ENCODE data around the gene CASQ1. TPM values are rescaled to one million over a fixed set of nuclear protein-coding genes. Genes with fewer than 3 reads are reported as not detected.

CASQ1 gene
- total and polyA plus RNA-seq, 2 donors (not counting 1 experiment from before 2014, with no cell fraction given) = not detected

DNA sequence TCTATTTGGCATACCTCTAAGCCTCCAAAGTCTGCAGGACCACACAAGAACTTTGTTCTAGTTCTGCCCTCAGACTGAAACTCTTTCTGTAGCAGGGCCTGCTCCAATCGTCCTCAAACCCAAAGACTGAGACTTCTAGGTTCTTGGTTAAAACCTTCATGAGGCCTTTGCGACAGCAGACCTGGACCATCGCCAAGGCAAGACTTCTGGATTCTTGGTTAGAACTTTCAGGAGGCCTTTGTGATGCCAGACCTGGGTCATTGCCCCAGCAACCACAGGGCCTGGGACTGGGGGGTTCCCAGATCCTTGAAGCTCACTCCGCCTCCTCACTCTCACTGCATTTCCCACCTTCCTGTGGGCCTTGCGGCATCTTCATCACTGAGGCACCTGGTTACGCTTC is 39.1 kb upstream of the CASQ1 start, which contains the start of gene ATP1A4:
ATP1A4 (plus strand) TSS at position 301 of the 400 bp plus-strand sequence. CDS start 438 bp downstream, outside the sequence.
- H3K27ac Mint-ChIP-seq = no peak within 1 kb of the TSS
- no peaks in the 10 kb centered on the region for H3K9me3 Mint-ChIP-seq (ENCODE audit: insufficient read depth)
- Histone ChIP-seq H3K27ac (ENCODE audit: low read length in 2 of 2) (no peak within 1 kb of the TSS), H3K27me3 (replicated peaks in 1 of 4; ENCODE audit: control extremely low read depth in 1 of 4, control insufficient read depth in 3 of 4, insufficient read depth in 4 of 4, low read length in 3 of 4) (no peaks in the 10 kb centered on the region), H3K4me1 (ENCODE audit: control insufficient read depth in 2 of 2, insufficient read depth in 2 of 2, low read length in 2 of 2) (no peaks in the 10 kb centered on the region), H3K4me2 (replicated peaks; ENCODE audit: low read depth, low read length, poor library complexity, severe bottlenecking) (no peak within 1 kb of the TSS), H3K4me3 (ENCODE audit: control extremely low read depth in 1 of 5, extremely low read depth in 1 of 5, insufficient read depth in 1 of 5, low read depth in 2 of 5, low read length in 4 of 5) (no peak within 1 kb of the TSS), H4K20me1 (ENCODE audit: control insufficient read depth, insufficient read depth, low read length, poor library complexity, severe bottlenecking) (no peaks in the 10 kb centered on the region), H3K9me3 (ENCODE audit: control extremely low read depth in 1 of 3, control insufficient read depth in 2 of 3, insufficient read depth in 1 of 3, low read length in 2 of 3) (no peaks in the 10 kb centered on the region), H3K9ac (ENCODE audit: low read length) (no peak within 1 kb of the TSS), H3K79me2 (ENCODE audit: control insufficient read depth, insufficient read depth, low read length) (no peaks in the 10 kb centered on the region), H2AFZ (ENCODE audit: insufficient read depth, low read depth, low read length, poor library complexity, severe bottlenecking) (no peak within 1 kb of the TSS), H3K36me3 (replicated peaks in 1 of 2; ENCODE audit: control extremely low read depth in 1 of 2, control insufficient read depth in 1 of 2, extremely low read depth in 1 of 2, insufficient read depth in 2 of 2, low read length in 1 of 2) (no peaks in the 10 kb centered on the region)
- WGBS (ENCODE audit: insufficient coverage) = 98% methylated on average over 6 of the region's 6 CpGs
- H3K4me3 Mint-ChIP-seq = no peak within 1 kb of the TSS
- TF ChIP-seq, protein P1, sequence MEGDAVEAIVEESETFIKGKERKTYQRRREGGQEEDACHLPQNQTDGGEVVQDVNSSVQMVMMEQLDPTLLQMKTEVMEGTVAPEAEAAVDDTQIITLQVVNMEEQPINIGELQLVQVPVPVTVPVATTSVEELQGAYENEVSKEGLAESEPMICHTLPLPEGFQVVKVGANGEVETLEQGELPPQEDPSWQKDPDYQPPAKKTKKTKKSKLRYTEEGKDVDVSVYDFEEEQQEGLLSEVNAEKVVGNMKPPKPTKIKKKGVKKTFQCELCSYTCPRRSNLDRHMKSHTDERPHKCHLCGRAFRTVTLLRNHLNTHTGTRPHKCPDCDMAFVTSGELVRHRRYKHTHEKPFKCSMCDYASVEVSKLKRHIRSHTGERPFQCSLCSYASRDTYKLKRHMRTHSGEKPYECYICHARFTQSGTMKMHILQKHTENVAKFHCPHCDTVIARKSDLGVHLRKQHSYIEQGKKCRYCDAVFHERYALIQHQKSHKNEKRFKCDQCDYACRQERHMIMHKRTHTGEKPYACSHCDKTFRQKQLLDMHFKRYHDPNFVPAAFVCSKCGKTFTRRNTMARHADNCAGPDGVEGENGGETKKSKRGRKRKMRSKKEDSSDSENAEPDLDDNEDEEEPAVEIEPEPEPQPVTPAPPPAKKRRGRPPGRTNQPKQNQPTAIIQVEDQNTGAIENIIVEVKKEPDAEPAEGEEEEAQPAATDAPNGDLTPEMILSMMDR (IDR thresholded peaks at IDR 0.05) = no peak
- no peak for TF ChIP-seq EZH2 (IDR thresholded peaks at IDR 0.05; ENCODE audit: borderline replicate concordance, insufficient read depth, low read depth, low read length, poor library complexity, severe bottlenecking)
- intact Hi-C loops (cut with micrococcal nuclease) = no loop called here
- CTCF ChIA-PET = interaction anchor here (1.0 kb wide), 1 partner anchor 225 kb away, joined by 4 read pairs; no protein-coding TSS in a partner anchor
- POLR2A ChIA-PET = no interaction called here
- peaks cover 10% of the 10 kb centered on the region for H3K27me3 Mint-ChIP-seq
- H3K4me1 Mint-ChIP-seq = no peaks in the 10 kb centered on the region
- no peak for ATAC-seq (ENCODE audit: low read depth)
- DNase-seq = no peak

DNA sequence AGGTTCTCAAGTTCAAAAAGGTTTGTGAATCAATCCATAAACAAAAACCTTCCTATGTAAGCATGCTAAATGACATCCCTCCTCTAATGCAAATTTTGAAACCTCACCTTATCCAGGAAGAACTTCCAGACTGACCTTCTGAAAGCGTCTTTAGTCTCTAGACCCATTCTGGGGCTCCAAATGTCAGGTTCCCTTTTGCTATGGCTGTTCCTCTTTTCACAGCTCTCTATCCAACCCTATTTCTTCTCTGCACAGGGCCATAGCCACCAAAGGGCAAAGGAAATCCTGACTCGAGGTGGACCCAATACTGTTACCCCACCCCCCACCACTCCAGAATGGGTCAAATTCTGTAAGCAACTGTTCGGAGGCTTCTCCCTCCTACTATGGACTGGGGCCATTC is 35.6 kb upstream of the CASQ1 start:
- Mint-ChIP-seq H3K27me3 (peaks cover 15% of the 10 kb centered on the region), H3K27ac (no peak overlapping the region), H3K9me3 (ENCODE audit: insufficient read depth) (no peaks in the 10 kb centered on the region), H3K4me1 (no peaks in the 10 kb centered on the region), H3K4me3 (no peak overlapping the region)
- CTCF ChIA-PET = no interaction called here
- no peaks in the 10 kb centered on the region for H3K4me1 ChIP-seq (ENCODE audit: control insufficient read depth in 2 of 2, insufficient read depth in 2 of 2, low read length in 2 of 2)
- no peaks in the 10 kb centered on the region for H4K20me1 ChIP-seq (ENCODE audit: control insufficient read depth, insufficient read depth, low read length, poor library complexity, severe bottlenecking)
- H3K9me3 ChIP-seq (ENCODE audit: control extremely low read depth in 1 of 3, control insufficient read depth in 2 of 3, insufficient read depth in 1 of 3, low read length in 2 of 3) = no peaks in the 10 kb centered on the region
- H3K4me3 ChIP-seq (ENCODE audit: control extremely low read depth in 1 of 5, extremely low read depth in 1 of 5, insufficient read depth in 1 of 5, low read depth in 2 of 5, low read length in 4 of 5) = no peak overlapping the region
- DNase-seq (no peak), ATAC-seq (ENCODE audit: low read depth) (no peak)
- H3K4me2 ChIP-seq (replicated peaks; ENCODE audit: low read depth, low read length, poor library complexity, severe bottlenecking) = no peak overlapping the region
- H3K9ac ChIP-seq (ENCODE audit: low read length) = no peak overlapping the region
- no peaks in the 10 kb centered on the region for H3K36me3 ChIP-seq (replicated peaks in 1 of 2; ENCODE audit: control extremely low read depth in 1 of 2, control insufficient read depth in 1 of 2, extremely low read depth in 1 of 2, insufficient read depth in 2 of 2, low read length in 1 of 2)
- H3K79me2 ChIP-seq (ENCODE audit: control insufficient read depth, insufficient read depth, low read length) = no peaks in the 10 kb centered on the region
- POLR2A ChIA-PET = no interaction called here
- no peak overlapping the region for H2AFZ ChIP-seq (ENCODE audit: insufficient read depth, low read depth, low read length, poor library complexity, severe bottlenecking)
- 45% methylated on average over 3 of the region's 3 CpGs for WGBS (ENCODE audit: insufficient coverage)
- no peaks in the 10 kb centered on the region for H3K27me3 ChIP-seq (replicated peaks in 1 of 4; ENCODE audit: control extremely low read depth in 1 of 4, control insufficient read depth in 3 of 4, insufficient read depth in 4 of 4, low read length in 3 of 4)
- H3K27ac ChIP-seq (ENCODE audit: low read length in 2 of 2) = no peak overlapping the region
- intact Hi-C loops (cut with micrococcal nuclease) = no loop called here
- TF ChIP-seq, protein P1 (IDR thresholded peaks at IDR 0.05) = no peak

Data from B cell (primary cell).